NT2/D1 (cell line): ENCODE data around the gene ZDHHC18.

Experiments
- YY1 ChIP-seq: IDR thresholded peaks from 2 replicates; pipeline ENCODE4 v1.6.1; 2011; ENCODE audit not compliant: insufficient read length, insufficient read depth
- ZNF274 ChIP-seq: IDR thresholded peaks from 2 replicates; pipeline ENCODE4 v1.6.1; 2011; ENCODE audit warnings: mild to moderate bottlenecking, low read depth, low read length

GRCh38 chr1:26781206-26781825 lies 45.2 kb upstream of the ZDHHC18 start:
- TF ChIP-seq ZNF274 (no peak), YY1 (no peak)
